Measurements from ENCODE around the gene ENOX1.

ENOX1 gene

GRCh38 chr13:43339805-43340550 is 446.8 kb downstream of the ENOX1 start:
- Histone ChIP-seq H3K9ac (ENCODE audit: insufficient read length) (no peak overlapping the region), H3K36me3 (ENCODE audit: insufficient read depth, low read length) (no peaks in the 10 kb centered on the region), H3K9me3 (ENCODE audit: low read depth, low read length) (no peaks in the 10 kb centered on the region), H3K4me3 (no peak overlapping the region), H3K27ac (no peak overlapping the region)
- TF ChIP-seq POLR2AphosphoS5 (IDR thresholded peaks at IDR 0.05; ENCODE audit: borderline replicate concordance, low read depth, low read length) (no peak), FOXP2 (optimal IDR thresholded peaks at IDR 0.05; ENCODE audit: control extremely low read depth, extremely low read length, insufficient read depth) (no peak), EZH2 (IDR thresholded peaks at IDR 0.05) (no peak)
- DNase-seq (ENCODE audit: low read depth, low spot score), result no peak

GRCh38 chr13:43339145-43339804 is 447.5 kb downstream of the ENOX1 start:
- DNase-seq (ENCODE audit: low read depth, low spot score), result no peak
- H3K9me3 ChIP-seq (ENCODE audit: low read depth, low read length), result no peaks in the 10 kb centered on the region
- H3K36me3 ChIP-seq (ENCODE audit: insufficient read depth, low read length), result no peaks in the 10 kb centered on the region
- no peak overlapping the region for H3K4me3 ChIP-seq
- no peak overlapping the region for H3K27ac ChIP-seq
- no peak overlapping the region for H3K9ac ChIP-seq (ENCODE audit: insufficient read length)
- TF ChIP-seq POLR2AphosphoS5 (IDR thresholded peaks at IDR 0.05; ENCODE audit: borderline replicate concordance, low read depth, low read length), result no peak

- TF ChIP-seq EZH2 (IDR thresholded peaks at IDR 0.05) (no peak), POLR2AphosphoS5 (IDR thresholded peaks at IDR 0.05; ENCODE audit: borderline replicate concordance, low read depth, low read length) (no peak), FOXP2 (optimal IDR thresholded peaks at IDR 0.05; ENCODE audit: control extremely low read depth, extremely low read length, insufficient read depth) (no peak)
- H3K4me3 ChIP-seq, result no peak overlapping the region
- no peaks in the 10 kb centered on the region for H3K9me3 ChIP-seq (ENCODE audit: low read depth, low read length)
- no peak overlapping the region for H3K9ac ChIP-seq (ENCODE audit: insufficient read length)
- H3K27ac ChIP-seq, result no peak overlapping the region
- DNase-seq (ENCODE audit: low read depth, low spot score), result no peak
- H3K36me3 ChIP-seq (ENCODE audit: insufficient read depth, low read length), result no peaks in the 10 kb centered on the region
These were observed 451.0 kb downstream of the ENOX1 start for GRCh38 chr13:43335764-43336163.

- Histone ChIP-seq H3K36me3 (ENCODE audit: insufficient read depth, low read length) (no peaks in the 10 kb centered on the region), H3K4me3 (no peak overlapping the region), H3K9me3 (ENCODE audit: low read depth, low read length) (no peaks in the 10 kb centered on the region), H3K27ac (no peak overlapping the region), H3K9ac (ENCODE audit: insufficient read length) (no peak overlapping the region)
- TF ChIP-seq EZH2 (IDR thresholded peaks at IDR 0.05), result no peak
- no peak for TF ChIP-seq POLR2AphosphoS5 (IDR thresholded peaks at IDR 0.05; ENCODE audit: borderline replicate concordance, low read depth, low read length)
- no peak for TF ChIP-seq FOXP2 (optimal IDR thresholded peaks at IDR 0.05; ENCODE audit: control extremely low read depth, extremely low read length, insufficient read depth)
- no peak for DNase-seq (ENCODE audit: low read depth, low spot score)
These were observed 453.6 kb downstream of the ENOX1 start for GRCh38 chr13:43333176-43333575.

- Histone ChIP-seq H3K9me3 (ENCODE audit: low read depth, low read length) (no peaks in the 10 kb centered on the region), H3K27ac (no peak overlapping the region), H3K4me3 (no peak overlapping the region), H3K36me3 (ENCODE audit: insufficient read depth, low read length) (no peaks in the 10 kb centered on the region), H3K9ac (ENCODE audit: insufficient read length) (no peak overlapping the region)
- TF ChIP-seq EZH2 (IDR thresholded peaks at IDR 0.05), result no peak
- TF ChIP-seq FOXP2 (optimal IDR thresholded peaks at IDR 0.05; ENCODE audit: control extremely low read depth, extremely low read length, insufficient read depth), result no peak
- DNase-seq (ENCODE audit: low read depth, low spot score), result no peak
These were observed 455.1 kb downstream of the ENOX1 start for GRCh38 chr13:43331672-43332071.

- no peaks in the 10 kb centered on the region for H3K36me3 ChIP-seq (ENCODE audit: insufficient read depth, low read length)
- no peak overlapping the region for H3K27ac ChIP-seq
- H3K9ac ChIP-seq (ENCODE audit: insufficient read length), result no peak overlapping the region
- no peak for TF ChIP-seq FOXP2 (optimal IDR thresholded peaks at IDR 0.05; ENCODE audit: control extremely low read depth, extremely low read length, insufficient read depth)
- TF ChIP-seq EZH2 (IDR thresholded peaks at IDR 0.05), result no peak
- no peak for TF ChIP-seq POLR2AphosphoS5 (IDR thresholded peaks at IDR 0.05; ENCODE audit: borderline replicate concordance, low read depth, low read length)
- H3K9me3 ChIP-seq (ENCODE audit: low read depth, low read length), result no peaks in the 10 kb centered on the region
- no peak for DNase-seq (ENCODE audit: low read depth, low spot score)
- H3K4me3 ChIP-seq, result no peak overlapping the region
These were observed 457.1 kb downstream of the ENOX1 start for GRCh38 chr13:43329702-43330101.

- Histone ChIP-seq H3K9me3 (ENCODE audit: low read depth, low read length) (no peaks in the 10 kb centered on the region), H3K27ac (no peak overlapping the region), H3K9ac (ENCODE audit: insufficient read length) (no peak overlapping the region), H3K4me3 (no peak overlapping the region), H3K36me3 (ENCODE audit: insufficient read depth, low read length) (no peaks in the 10 kb centered on the region)
- DNase-seq (ENCODE audit: low read depth, low spot score), result no peak
- TF ChIP-seq POLR2AphosphoS5 (IDR thresholded peaks at IDR 0.05; ENCODE audit: borderline replicate concordance, low read depth, low read length) (no peak), EZH2 (IDR thresholded peaks at IDR 0.05) (no peak), FOXP2 (optimal IDR thresholded peaks at IDR 0.05; ENCODE audit: control extremely low read depth, extremely low read length, insufficient read depth) (no peak)
These were observed 457.9 kb downstream of the ENOX1 start for GRCh38 chr13:43328907-43329306.

- Histone ChIP-seq H3K27ac (no peak overlapping the region), H3K4me3 (no peak overlapping the region), H3K9ac (ENCODE audit: insufficient read length) (no peak overlapping the region), H3K36me3 (ENCODE audit: insufficient read depth, low read length) (no peaks in the 10 kb centered on the region), H3K9me3 (ENCODE audit: low read depth, low read length) (no peaks in the 10 kb centered on the region)
- no peak for TF ChIP-seq EZH2 (IDR thresholded peaks at IDR 0.05)
- no peak for TF ChIP-seq FOXP2 (optimal IDR thresholded peaks at IDR 0.05; ENCODE audit: control extremely low read depth, extremely low read length, insufficient read depth)
- no peak for TF ChIP-seq POLR2AphosphoS5 (IDR thresholded peaks at IDR 0.05; ENCODE audit: borderline replicate concordance, low read depth, low read length)
- DNase-seq (ENCODE audit: low read depth, low spot score), result no peak
These were observed 460.7 kb downstream of the ENOX1 start for GRCh38 chr13:43326100-43326499.

All from SK-N-MC (cell line).